HepG2 (cell line): ENCODE results near the gene PEX14. TPM values are rescaled to one million over a fixed set of nuclear protein-coding genes. Genes with fewer than 3 reads are reported as not detected.
A peak's percentile ranks its signal among the peaks of the same experiment; 100 is the strongest.

Experiments
- AHR ChIP-seq: IDR thresholded peaks from 2 replicates; pipeline ENCODE4 v1.6.1; 2018; ENCODE audit warnings: missing genetic modification reagents, missing compliant biosample characterization
- CBX1 ChIP-seq: IDR thresholded peaks from one replicate; pipeline ENCODE4 v1.6.1; 2016; ENCODE audit warnings: antibody characterized with exemption, low read depth
- DNMT3B ChIP-seq: conservative IDR thresholded peaks from 2 replicates; pipeline ENCODE4 v1.6.1; 2016; ENCODE audit warnings: missing biosample characterization, control low read depth
- GATAD1 ChIP-seq: IDR thresholded peaks from 2 replicates; pipeline ENCODE4 v1.6.1; 2016; ENCODE audit warnings: missing genetic modification reagents, missing compliant biosample characterization
- HNRNPUL1 ChIP-seq: fragments of 200-400 bp; formaldehyde crosslinking; IDR thresholded peaks from 2 replicates; pipeline ENCODE4 v1.6.1; 2017; ENCODE audit warnings: low read depth, mild to moderate bottlenecking, low read length, moderate library complexity
- MAZ ChIP-seq, 2 experiments: sonication (generic) in 1 of 2; formaldehyde crosslinking in 1 of 2; IDR thresholded peaks; 2 replicates each; pipeline versions ENCODE4 v1.5.0 to v1.6.1; 2012 to 2020; ENCODE audit warnings: low read depth in 2 of 2, mild to moderate bottlenecking in 2 of 2, borderline replicate concordance in 1 of 2, improper control_type of control experiment in 1 of 2, low read length in 1 of 2, missing genetic modification reagents in 1 of 2, moderate library complexity in 1 of 2
- NFIB ChIP-seq: sonication (generic); formaldehyde crosslinking; IDR thresholded peaks from 2 replicates; pipeline ENCODE4 v1.9.0; 2021; ENCODE audit warnings: missing genetic modification reagents, mild to moderate bottlenecking, borderline replicate concordance
- NR2C2 ChIP-seq: sonication (generic); formaldehyde crosslinking; IDR thresholded peaks from 2 replicates; pipeline ENCODE4 v1.4.0; 2020; ENCODE audit warnings: missing genetic modification reagents, mild to moderate bottlenecking, moderate library complexity, borderline replicate concordance
- PATZ1 ChIP-seq: sonication (generic); formaldehyde crosslinking; IDR thresholded peaks from 2 replicates; pipeline ENCODE4 v1.4.0; 2020; ENCODE audit warnings: missing genetic modification reagents
- SRSF1 ChIP-seq: fragments of 200-400 bp; formaldehyde crosslinking; optimal IDR thresholded peaks from 2 replicates; pipeline ENCODE3; 2017; ENCODE audit warnings: mild to moderate bottlenecking, low read depth, low read length, moderate library complexity
- TOE1 ChIP-seq: sonication (generic); formaldehyde crosslinking; IDR thresholded peaks from 2 replicates; pipeline ENCODE4 v1.4.0; 2020; ENCODE audit warnings: mild to moderate bottlenecking, missing genetic modification reagents
- ZNF547 ChIP-seq: sonication (generic); formaldehyde crosslinking; IDR thresholded peaks from 2 replicates; pipeline ENCODE4 v1.5.1; 2020; ENCODE audit warnings: mild to moderate bottlenecking, missing genetic modification reagents
- ZNF691 ChIP-seq: sonication (generic); formaldehyde crosslinking; IDR thresholded peaks from 2 replicates; pipeline ENCODE4 v1.4.0; 2020; ENCODE audit warnings: missing genetic modification reagents, low read depth, mild to moderate bottlenecking, borderline replicate concordance
- polyA plus RNA-seq, 8 experiments: library from polyadenylated mRNA; depleted of rRNA in 3 of 8; stranded (reverse) in 7 of 8; unstranded in 1 of 8; fragments of >200 nt; fragmentation: Illumina TruSeq in 4 of 8; extraction: Trizol in 4 of 8; gene quantifications; 2 replicates each; pipeline versions ENCODE4 v1.2.1 to v1.2.3, GENCODE V29; 2011 to 2016; ENCODE audit warnings: low read depth in 4 of 8, missing spikeins in 1 of 8, mixed read lengths in 1 of 8; ENCODE audit not compliant: insufficient read depth in 1 of 8
- total RNA-seq, 5 experiments: library from RNA; depleted of rRNA; stranded (reverse); fragments of >200 nt; fragmentation: Illumina TruSeq; extraction: Trizol; gene quantifications; 2 replicates each; pipeline ENCODE4 v1.2.3, GENCODE V29; 2016; ENCODE audit warnings: low read depth in 1 of 5
- TF ChIP-seq, protein P1 (sequence below): sonication (generic); formaldehyde crosslinking; IDR thresholded peaks from 2 replicates; pipeline ENCODE4 v1.5.0; 2020; ENCODE audit warnings: mild to moderate bottlenecking, missing genetic modification reagents, borderline replicate concordance
- TF ChIP-seq, protein P2 (sequence below): sonication (generic); formaldehyde crosslinking; IDR thresholded peaks from 2 replicates; pipeline ENCODE4 v1.4.0; 2020; ENCODE audit warnings: missing genetic modification reagents
- TF ChIP-seq, protein P3 (sequence below): sonication (generic); formaldehyde crosslinking; conservative IDR thresholded peaks from 2 replicates; pipeline ENCODE4 v1.8.0; 2022; ENCODE audit warnings: mild to moderate bottlenecking, moderate library complexity, missing genetic modification reagents

The PEX14 gene
- total and polyA plus RNA-seq, 2 of the 13 experiments (the other 11 are each of a cell fraction or from before 2014, with no cell fraction given), result 6.5 to 9.9 TPM

- TF ChIP-seq, protein P1, sequence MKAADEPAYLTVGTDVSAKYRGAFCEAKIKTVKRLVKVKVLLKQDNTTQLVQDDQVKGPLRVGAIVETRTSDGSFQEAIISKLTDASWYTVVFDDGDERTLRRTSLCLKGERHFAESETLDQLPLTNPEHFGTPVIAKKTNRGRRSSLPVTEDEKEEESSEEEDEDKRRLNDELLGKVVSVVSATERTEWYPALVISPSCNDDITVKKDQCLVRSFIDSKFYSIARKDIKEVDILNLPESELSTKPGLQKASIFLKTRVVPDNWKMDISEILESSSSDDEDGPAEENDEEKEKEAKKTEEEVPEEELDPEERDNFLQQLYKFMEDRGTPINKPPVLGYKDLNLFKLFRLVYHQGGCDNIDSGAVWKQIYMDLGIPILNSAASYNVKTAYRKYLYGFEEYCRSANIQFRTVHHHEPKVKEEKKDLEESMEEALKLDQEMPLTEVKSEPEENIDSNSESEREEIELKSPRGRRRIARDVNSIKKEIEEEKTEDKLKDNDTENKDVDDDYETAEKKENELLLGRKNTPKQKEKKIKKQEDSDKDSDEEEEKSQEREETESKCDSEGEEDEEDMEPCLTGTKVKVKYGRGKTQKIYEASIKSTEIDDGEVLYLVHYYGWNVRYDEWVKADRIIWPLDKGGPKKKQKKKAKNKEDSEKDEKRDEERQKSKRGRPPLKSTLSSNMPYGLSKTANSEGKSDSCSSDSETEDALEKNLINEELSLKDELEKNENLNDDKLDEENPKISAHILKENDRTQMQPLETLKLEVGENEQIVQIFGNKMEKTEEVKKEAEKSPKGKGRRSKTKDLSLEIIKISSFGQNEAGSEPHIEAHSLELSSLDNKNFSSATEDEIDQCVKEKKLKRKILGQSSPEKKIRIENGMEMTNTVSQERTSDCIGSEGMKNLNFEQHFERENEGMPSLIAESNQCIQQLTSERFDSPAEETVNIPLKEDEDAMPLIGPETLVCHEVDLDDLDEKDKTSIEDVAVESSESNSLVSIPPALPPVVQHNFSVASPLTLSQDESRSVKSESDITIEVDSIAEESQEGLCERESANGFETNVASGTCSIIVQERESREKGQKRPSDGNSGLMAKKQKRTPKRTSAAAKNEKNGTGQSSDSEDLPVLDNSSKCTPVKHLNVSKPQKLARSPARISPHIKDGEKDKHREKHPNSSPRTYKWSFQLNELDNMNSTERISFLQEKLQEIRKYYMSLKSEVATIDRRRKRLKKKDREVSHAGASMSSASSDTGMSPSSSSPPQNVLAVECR (CRISPR knock-in tag), result peak; percentile 61; the same call in 1 of the 2 replicates
- peak; percentile 59 for TF ChIP-seq PATZ1
- TF ChIP-seq ZNF547 (CRISPR knock-in tag), result no peak
- peak; percentile 93 for TF ChIP-seq MAZ (IDR thresholded peaks at IDR 0.05; ENCODE audit: borderline replicate concordance, low read depth, low read length)
- peak; percentile 46; the same call in 1 of the 2 replicates for TF ChIP-seq MAZ (CRISPR knock-in tag; IDR thresholded peaks at IDR 0.05; ENCODE audit: low read depth)
- no peak for TF ChIP-seq NFIB (CRISPR knock-in tag)
- TF ChIP-seq HNRNPUL1, result no peak
- TF ChIP-seq AHR (CRISPR knock-in tag), result 0 out of 2 replicates have a peak, but pooled peaks have one; percentile 41
- TF ChIP-seq DNMT3B (CRISPR knock-in tag), result no peak
- no peak for TF ChIP-seq CBX1
- TF ChIP-seq TOE1 (CRISPR knock-in tag), result no peak
- TF ChIP-seq NR2C2, result peak; percentile 81
- TF ChIP-seq ZNF691 (CRISPR knock-in tag), result no peak; the same call in 1 of the 2 replicates
- TF ChIP-seq GATAD1 (CRISPR knock-in tag), result peak; percentile 93
- TF ChIP-seq, protein P2, sequence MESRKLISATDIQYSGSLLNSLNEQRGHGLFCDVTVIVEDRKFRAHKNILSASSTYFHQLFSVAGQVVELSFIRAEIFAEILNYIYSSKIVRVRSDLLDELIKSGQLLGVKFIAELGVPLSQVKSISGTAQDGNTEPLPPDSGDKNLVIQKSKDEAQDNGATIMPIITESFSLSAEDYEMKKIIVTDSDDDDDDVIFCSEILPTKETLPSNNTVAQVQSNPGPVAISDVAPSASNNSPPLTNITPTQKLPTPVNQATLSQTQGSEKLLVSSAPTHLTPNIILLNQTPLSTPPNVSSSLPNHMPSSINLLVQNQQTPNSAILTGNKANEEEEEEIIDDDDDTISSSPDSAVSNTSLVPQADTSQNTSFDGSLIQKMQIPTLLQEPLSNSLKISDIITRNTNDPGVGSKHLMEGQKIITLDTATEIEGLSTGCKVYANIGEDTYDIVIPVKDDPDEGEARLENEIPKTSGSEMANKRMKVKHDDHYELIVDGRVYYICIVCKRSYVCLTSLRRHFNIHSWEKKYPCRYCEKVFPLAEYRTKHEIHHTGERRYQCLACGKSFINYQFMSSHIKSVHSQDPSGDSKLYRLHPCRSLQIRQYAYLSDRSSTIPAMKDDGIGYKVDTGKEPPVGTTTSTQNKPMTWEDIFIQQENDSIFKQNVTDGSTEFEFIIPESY (CRISPR knock-in tag), result no peak; the same call in 1 of the 2 replicates
- no peak for TF ChIP-seq SRSF1
- TF ChIP-seq, protein P3, sequence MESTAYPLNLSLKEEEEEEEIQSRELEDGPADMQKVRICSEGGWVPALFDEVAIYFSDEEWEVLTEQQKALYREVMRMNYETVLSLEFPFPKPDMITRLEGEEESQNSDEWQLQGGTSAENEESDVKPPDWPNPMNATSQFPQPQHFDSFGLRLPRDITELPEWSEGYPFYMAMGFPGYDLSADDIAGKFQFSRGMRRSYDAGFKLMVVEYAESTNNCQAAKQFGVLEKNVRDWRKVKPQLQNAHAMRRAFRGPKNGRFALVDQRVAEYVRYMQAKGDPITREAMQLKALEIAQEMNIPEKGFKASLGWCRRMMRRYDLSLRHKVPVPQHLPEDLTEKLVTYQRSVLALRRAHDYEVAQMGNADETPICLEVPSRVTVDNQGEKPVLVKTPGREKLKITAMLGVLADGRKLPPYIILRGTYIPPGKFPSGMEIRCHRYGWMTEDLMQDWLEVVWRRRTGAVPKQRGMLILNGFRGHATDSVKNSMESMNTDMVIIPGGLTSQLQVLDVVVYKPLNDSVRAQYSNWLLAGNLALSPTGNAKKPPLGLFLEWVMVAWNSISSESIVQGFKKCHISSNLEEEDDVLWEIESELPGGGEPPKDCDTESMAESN (CRISPR knock-in tag), result no peak
These were observed at the start of gene PEX14 (continued) for GRCh38 chr1:10474613-10475507.
